ENCODE data around the gene SLC2A14.
"Not testable (repeated sequence)": the region's sequence is repeated elsewhere in the genome, so short reads cannot be mapped to it uniquely, and the experiment has no call there.

GRCh38 chr12:7862301-7862700 is 10.4 kb downstream of the SLC2A14 start:
- not testable (repeated sequence) for TF ChIP-seq CTCF (IDR thresholded peaks at IDR 0.05; ENCODE audit: low read length); EZH2 (IDR thresholded peaks at IDR 0.05; ENCODE audit: borderline replicate concordance, low read length)

All from OCI-LY1 (cell line).